C4-2B (cell line): ENCODE data around the gene HHIPL1.

Experiments used
- ZFX ChIP-seq: fragments of 450-650 bp; IDR thresholded peaks from 2 replicates; pipeline ENCODE4 v1.6.1; 2017
- TF ChIP-seq, protein P1 (sequence below): fragments of 450-650 bp; conservative IDR thresholded peaks from 2 replicates; pipeline ENCODE4 v1.5.1; 2017; ENCODE audit warnings: mild to moderate bottlenecking

- TF ChIP-seq, protein P1, sequence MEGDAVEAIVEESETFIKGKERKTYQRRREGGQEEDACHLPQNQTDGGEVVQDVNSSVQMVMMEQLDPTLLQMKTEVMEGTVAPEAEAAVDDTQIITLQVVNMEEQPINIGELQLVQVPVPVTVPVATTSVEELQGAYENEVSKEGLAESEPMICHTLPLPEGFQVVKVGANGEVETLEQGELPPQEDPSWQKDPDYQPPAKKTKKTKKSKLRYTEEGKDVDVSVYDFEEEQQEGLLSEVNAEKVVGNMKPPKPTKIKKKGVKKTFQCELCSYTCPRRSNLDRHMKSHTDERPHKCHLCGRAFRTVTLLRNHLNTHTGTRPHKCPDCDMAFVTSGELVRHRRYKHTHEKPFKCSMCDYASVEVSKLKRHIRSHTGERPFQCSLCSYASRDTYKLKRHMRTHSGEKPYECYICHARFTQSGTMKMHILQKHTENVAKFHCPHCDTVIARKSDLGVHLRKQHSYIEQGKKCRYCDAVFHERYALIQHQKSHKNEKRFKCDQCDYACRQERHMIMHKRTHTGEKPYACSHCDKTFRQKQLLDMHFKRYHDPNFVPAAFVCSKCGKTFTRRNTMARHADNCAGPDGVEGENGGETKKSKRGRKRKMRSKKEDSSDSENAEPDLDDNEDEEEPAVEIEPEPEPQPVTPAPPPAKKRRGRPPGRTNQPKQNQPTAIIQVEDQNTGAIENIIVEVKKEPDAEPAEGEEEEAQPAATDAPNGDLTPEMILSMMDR = no peak
- no peak for TF ChIP-seq ZFX
Observed at GRCh38 chr14:99701260-99701659, 56.3 kb downstream of the HHIPL1 start.
